ENCODE results near the gene SIPA1L3.

The SIPA1L3 gene

GRCh38 chr19:38101723-38102122 lies 194.7 kb downstream of the SIPA1L3 start:
- DNase-seq (ENCODE audit: low read depth in 2 of 2, low spot score in 1 of 2), result no peak

GRCh38 chr19:38105574-38105973 lies 198.6 kb downstream of the SIPA1L3 start:
- no peak for DNase-seq (ENCODE audit: low read depth in 2 of 2, low spot score in 1 of 2)

GRCh38 chr19:38107129-38107528 lies 200.1 kb downstream of the SIPA1L3 start:
- DNase-seq (ENCODE audit: low read depth in 2 of 2, low spot score in 1 of 2), result no peak

- no peak for DNase-seq (ENCODE audit: low read depth in 2 of 2, low spot score in 1 of 2)
Measured at GRCh38 chr19:38111898-38112297, 204.9 kb downstream of the SIPA1L3 start.

- DNase-seq (ENCODE audit: low read depth in 2 of 2, low spot score in 1 of 2), result no peak
Measured at GRCh38 chr19:38114651-38115050, 207.6 kb downstream of the SIPA1L3 start.

GRCh38 chr19:38115271-38115802 lies 208.3 kb downstream of the SIPA1L3 start:
- DNase-seq (ENCODE audit: low read depth in 2 of 2, low spot score in 1 of 2), result no peak

- no peak for DNase-seq (ENCODE audit: low read depth in 2 of 2, low spot score in 1 of 2)
Measured at GRCh38 chr19:38118176-38118575, 211.2 kb downstream of the SIPA1L3 start.

- no peak for DNase-seq (ENCODE audit: low read depth in 2 of 2, low spot score in 1 of 2)
Measured at GRCh38 chr19:38120471-38121025, 213.5 kb downstream of the SIPA1L3 start.

- DNase-seq (ENCODE audit: low read depth in 2 of 2, low spot score in 1 of 2), result no peak
Measured at GRCh38 chr19:38122402-38123093, 215.5 kb downstream of the SIPA1L3 start.

- DNase-seq (ENCODE audit: low read depth in 2 of 2, low spot score in 1 of 2), result no peak
Measured at GRCh38 chr19:38125238-38125637, 218.2 kb downstream of the SIPA1L3 start.

GRCh38 chr19:38130399-38130798 lies 223.4 kb downstream of the SIPA1L3 start:
- DNase-seq (ENCODE audit: low read depth in 2 of 2, low spot score in 1 of 2), result no peak

- DNase-seq (ENCODE audit: low read depth in 2 of 2, low spot score in 1 of 2), result no peak
Measured at GRCh38 chr19:38132781-38133180, 225.8 kb downstream of the SIPA1L3 start.

- DNase-seq (ENCODE audit: low read depth in 2 of 2, low spot score in 1 of 2), result no peak
Measured at GRCh38 chr19:38133319-38133718, 226.3 kb downstream of the SIPA1L3 start.

- DNase-seq (ENCODE audit: low read depth in 2 of 2, low spot score in 1 of 2), result no peak
Measured at GRCh38 chr19:38134540-38135149, 227.6 kb downstream of the SIPA1L3 start.

- DNase-seq (ENCODE audit: low read depth in 2 of 2, low spot score in 1 of 2), result no peak
Measured at GRCh38 chr19:38135150-38135998, 228.4 kb downstream of the SIPA1L3 start.

GRCh38 chr19:38139122-38139521 lies 232.1 kb downstream of the SIPA1L3 start:
- no peak for DNase-seq (ENCODE audit: low read depth in 2 of 2, low spot score in 1 of 2)

GRCh38 chr19:38141108-38141507 lies 234.1 kb downstream of the SIPA1L3 start:
- no peak for DNase-seq (ENCODE audit: low read depth in 2 of 2, low spot score in 1 of 2)

- DNase-seq (ENCODE audit: low read depth in 2 of 2, low spot score in 1 of 2), result no peak
Measured at GRCh38 chr19:38142176-38143035, 235.4 kb downstream of the SIPA1L3 start.

- DNase-seq (ENCODE audit: low read depth in 2 of 2, low spot score in 1 of 2), result no peak
Measured at GRCh38 chr19:38143847-38144246, 236.8 kb downstream of the SIPA1L3 start.

- DNase-seq (ENCODE audit: low read depth in 2 of 2, low spot score in 1 of 2), result no peak
Measured at GRCh38 chr19:38144667-38145066, 237.7 kb downstream of the SIPA1L3 start.

GRCh38 chr19:38145623-38146022 lies 238.6 kb downstream of the SIPA1L3 start:
- no peak for DNase-seq (ENCODE audit: low read depth in 2 of 2, low spot score in 1 of 2)

Measured in stimulated activated CD8-positive, alpha-beta memory T cell treated with anti-CD3 and anti-CD28 coated beads, Interleukin-4, amount 100 ng/mL, for 1 hour (primary cell).